Measurements from ENCODE around the gene MFSD11.
"Not testable (repeated sequence)": the region's sequence is repeated elsewhere in the genome, so short reads cannot be mapped to it uniquely, and the experiment has no call there.

Gene MFSD11

DNA sequence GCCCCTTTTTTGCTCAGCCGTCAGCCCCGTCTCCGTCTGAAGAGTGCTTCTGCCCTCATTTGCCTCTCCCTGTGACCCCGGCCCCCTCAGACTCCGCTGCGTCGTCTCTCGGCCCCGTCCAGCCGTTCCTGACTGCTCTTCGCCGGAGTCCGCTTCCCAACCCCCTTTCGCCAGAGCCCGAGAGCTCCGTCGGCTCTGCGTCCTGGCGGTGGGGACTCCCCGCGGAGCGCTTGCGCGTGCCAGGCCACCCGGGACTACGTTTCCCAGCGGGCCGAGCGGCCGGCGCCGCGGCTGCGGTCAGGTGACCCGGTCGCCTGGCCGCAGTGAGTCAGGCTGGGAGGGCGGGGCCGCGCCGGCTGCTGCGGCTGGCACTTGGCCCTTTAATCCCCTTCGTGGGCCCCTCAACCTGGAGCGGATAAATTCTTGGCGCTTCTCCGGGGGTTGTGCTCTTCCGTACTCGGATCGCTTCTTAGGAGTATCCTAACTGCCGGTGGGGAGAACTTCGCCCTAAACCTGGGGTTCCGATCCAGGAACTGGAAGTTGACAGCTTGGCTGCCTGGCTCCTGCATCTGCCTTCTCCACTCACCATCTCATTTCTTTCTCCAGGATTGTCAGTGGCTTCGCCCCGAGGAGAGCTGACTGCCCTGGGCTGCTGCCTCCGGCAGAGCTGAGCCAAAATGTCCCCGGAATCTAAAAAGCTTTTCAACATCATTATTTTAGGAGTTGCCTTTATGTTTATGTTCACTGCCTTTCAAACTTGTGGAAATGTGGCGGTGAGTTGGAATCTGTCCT lies at the start of gene MFSD11:
Gene MFSD11 (plus strand): TSS at position 444 of the 792 bp plus-strand sequence. CDS start 234 bp downstream, at position 678.
- DNase-seq (ENCODE audit: low read depth, low spot score): peak; percentile 81

GRCh38 chr17:76688165-76688622 lies 49.7 kb upstream of the MFSD11 start:
- DNase-seq (ENCODE audit: low read depth, low spot score): no peak

GRCh38 chr17:76689859-76690258 lies 48.1 kb upstream of the MFSD11 start:
- DNase-seq (ENCODE audit: low read depth, low spot score): no peak

DNA sequence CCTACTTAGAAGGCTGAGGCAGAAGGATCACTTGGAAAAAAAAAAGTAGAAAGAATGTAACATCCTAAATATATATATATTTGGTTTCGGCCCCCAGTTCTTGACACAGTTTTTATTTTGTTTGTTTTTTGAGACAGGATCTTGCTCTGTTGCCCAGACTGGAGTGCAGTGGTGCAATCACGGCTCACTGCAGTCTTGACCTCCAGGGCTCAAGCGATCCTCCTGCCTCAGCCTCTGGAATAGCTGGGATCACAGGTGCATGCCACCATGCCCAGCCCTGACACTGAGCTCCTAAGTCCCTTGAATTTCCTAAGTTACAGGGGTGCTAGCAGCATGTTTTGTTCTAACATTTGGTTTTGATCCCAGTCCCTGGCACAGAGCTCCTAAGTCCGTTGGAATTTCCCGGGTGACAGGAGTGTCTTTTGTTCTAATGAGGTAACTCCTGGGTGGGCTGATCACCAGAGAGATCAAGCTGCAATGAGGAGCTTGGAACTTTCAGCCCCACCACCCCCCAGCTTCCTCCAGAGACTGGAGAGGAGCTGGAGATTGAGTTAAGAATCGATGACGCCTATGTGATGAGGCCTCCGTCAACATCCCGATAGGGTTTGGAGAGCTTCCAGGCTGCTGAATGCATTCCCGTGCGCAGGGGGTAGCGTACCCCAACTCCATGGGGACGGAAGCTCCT lies 47.2 kb upstream of the MFSD11 start:
- no peak for DNase-seq (ENCODE audit: low read depth, low spot score)

DNA sequence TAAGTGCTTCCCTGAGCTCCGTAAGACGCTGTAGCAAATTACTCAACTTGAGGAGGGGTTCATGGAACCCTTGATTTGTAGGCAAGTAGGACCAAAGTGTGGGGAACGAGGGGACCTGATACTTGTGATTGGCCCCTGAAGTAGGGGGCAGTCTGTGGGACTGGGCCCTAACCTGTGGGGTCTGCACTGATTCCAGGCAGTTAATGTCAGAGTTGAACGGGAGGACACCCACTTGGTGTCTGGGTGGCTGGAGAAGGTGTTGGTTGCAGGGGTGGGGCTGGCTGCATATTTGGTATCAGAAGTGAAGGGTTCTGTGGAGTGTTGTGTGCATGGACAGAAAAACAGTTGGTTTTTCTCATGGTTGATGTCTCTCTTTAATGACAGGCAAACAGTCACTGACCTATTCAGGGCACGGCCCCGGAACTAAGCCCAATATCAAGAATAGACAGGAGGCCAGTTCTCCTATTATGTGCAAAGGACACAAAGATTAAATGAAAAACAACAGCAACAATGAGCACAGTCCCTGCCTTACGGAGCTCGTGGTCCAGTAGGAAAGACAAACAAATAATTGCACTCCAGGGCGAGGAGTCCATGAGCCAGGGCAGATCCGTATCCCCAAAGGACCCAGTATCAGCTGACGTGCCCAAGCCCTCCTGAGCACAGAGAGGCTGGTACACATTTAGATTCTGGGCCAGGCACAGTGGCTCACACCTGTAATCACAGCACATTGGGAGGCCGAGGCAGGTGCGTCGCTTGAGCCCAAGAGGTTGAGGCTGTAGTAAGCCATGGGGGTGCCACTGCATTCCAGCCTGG lies 46.3 kb upstream of the MFSD11 start:
- no peak for DNase-seq (ENCODE audit: low read depth, low spot score)

DNA sequence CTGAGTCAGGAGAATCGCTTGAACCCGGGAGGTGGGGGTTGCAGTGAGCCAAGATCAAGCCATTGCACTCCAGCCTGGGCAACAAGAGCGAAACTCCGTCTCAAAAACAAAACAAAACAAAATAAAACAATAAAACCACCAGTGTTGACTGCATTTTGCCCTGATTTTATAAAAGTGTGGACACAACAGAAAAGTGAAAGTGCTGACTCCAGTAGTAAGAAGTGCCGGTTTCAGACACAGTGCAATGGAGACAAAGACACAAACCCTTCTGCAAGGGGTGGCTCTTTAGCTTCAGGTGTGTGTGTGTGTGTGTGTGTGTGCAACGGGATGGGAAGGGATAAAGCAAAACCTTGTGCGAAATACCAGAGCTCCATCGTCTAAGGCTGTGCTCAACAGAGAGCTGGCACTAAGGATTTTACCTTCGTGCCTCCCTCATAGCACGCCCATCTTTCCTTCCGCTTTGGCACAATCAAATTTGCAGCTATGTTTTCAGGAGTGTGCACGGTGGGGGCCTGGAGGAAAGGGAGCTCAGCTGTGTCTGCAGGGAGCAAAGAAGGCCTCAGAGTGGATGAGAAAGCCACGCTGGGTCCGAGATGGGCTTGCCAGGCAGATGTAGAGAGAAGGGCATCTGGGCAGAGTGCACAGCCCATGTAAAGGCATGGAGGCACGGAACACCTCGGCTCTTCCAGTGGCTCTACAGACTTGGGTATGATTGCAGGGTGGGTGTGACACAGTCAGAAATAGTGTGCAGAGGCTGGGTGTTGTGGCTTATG lies 42.7 kb upstream of the MFSD11 start:
- no peak for DNase-seq (ENCODE audit: low read depth, low spot score)

GRCh38 chr17:76696763-76697701 lies 40.9 kb upstream of the MFSD11 start:
- no peak for DNase-seq (ENCODE audit: low read depth, low spot score)

DNA sequence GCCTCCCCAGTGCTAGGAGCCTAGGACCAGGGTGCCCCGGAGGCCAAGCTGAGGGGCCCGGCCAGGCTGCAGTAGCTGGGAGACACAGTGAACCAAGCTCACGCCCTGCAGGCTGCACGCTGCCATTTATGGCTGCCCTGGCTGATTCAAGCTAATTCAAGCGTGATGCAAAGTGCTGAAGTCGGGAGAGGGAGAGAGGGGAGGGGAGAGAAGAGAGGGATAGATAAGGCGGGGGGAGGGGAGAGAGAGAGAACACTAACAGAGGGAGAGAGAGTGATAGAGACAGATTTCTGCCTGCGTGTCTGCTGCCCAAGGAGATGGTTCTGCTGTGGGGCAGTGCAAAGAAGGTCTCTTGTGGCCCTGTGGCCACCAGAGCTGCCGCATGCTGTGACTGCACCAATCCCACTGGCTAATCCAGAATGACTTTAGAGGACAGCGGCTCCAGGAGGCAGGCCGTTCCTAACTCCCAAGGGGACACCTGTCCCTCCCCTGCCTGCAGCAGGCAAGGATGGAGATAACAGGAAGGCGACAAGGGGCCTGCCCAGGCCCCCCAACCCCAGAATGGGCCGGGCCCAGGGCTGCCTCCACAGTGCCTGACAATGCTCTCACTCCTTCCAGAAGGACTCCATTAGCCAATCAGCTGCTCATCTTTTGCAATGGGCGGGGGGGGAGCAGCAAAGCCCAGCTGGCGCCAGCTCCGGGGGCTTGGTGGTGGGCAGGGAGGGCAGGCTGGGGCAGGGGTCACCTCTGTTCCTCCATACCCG lies 40.0 kb upstream of the MFSD11 start:
- no peak for DNase-seq (ENCODE audit: low read depth, low spot score)

- DNase-seq (ENCODE audit: low read depth, low spot score): not testable (repeated sequence)
Observed at GRCh38 chr17:76698466-76698977, 39.4 kb upstream of the MFSD11 start.

DNA sequence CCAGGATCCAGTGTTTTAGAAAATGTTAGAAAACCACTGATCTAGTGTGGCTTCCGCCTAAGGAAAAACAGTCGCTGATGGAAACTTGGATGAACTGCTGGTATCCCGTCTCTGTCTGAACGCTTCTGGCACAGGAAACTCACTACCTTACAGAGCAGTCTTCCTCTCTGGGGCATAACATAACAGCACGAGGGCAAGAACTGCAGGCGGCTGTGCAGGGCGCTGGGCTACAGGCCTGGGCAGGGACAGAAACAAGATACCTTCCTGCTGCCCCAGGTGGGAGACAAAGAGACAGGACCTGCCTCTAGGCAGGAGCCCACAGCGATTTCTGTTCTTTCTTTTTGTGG lies 37.7 kb upstream of the MFSD11 start:
- no peak for DNase-seq (ENCODE audit: low read depth, low spot score)

DNA sequence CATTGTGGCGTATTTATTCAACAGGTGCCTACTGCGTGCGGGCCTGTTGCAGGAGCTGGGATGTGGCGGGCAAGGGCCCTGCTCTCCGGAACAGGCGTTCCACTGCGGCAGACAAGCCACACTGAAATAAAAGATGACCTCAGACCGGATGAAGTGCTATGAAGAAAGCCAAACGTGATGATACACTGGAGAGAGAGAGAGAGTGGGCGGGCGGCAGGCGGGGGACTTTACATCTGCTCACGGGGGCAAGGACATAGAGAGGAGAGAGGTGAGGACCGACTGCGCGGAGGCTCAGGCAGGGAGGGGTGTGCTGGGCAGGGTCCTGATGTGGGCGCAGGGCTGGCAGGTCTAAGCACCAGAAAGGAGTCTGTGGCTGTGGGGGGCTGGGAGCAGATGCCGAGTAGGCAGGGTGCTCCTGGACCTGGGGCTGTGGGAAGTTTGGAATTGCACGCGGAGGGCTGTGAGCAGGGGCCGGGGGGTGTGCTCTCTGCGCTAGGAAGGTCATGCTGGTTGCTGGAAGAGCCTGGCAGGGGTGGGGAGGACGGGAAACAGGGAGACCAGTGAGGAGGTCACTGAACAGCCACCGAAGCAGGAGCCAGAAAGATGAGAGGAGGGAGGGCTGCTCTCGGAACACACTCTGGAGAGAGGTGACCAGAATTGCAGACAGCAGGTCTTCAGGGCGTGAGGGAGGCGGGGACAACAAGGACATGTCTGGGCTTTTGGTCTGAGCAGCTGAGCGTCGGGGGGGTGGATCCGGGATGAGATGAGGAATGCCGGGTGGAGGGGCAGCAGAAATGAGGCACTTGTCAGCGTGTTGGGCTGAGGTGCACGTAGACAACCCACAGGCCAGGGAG lies 37.1 kb upstream of the MFSD11 start:
- DNase-seq (ENCODE audit: low read depth, low spot score): no peak

GRCh38 chr17:76701471-76701967 lies 36.4 kb upstream of the MFSD11 start:
- no peak for DNase-seq (ENCODE audit: low read depth, low spot score)

DNA sequence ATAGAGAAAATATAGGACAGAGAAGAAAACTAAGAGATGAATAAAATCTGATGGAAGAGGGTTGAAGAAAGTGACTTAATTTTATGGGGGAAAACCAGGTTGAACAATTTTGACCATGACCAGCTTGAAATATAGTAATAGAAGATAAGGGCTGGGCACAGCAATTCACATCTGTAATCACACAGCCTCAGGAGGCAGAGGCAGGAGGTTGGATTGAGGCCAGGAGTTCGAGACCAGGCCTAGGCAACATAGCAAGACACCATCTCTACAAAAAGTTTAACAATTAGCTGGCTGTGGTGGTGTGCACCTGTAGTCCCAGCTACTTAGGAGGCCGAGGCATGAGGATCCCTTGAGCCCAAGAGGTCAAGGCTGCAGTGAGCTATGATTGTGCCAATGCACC lies 35.8 kb upstream of the MFSD11 start:
- no peak for DNase-seq (ENCODE audit: low read depth, low spot score)

- no peak for DNase-seq (ENCODE audit: low read depth, low spot score)
Observed at GRCh38 chr17:76702941-76703637, 34.8 kb upstream of the MFSD11 start.

- DNase-seq (ENCODE audit: low read depth, low spot score): no peak
Observed at GRCh38 chr17:76704805-76705204, 33.1 kb upstream of the MFSD11 start.

DNA sequence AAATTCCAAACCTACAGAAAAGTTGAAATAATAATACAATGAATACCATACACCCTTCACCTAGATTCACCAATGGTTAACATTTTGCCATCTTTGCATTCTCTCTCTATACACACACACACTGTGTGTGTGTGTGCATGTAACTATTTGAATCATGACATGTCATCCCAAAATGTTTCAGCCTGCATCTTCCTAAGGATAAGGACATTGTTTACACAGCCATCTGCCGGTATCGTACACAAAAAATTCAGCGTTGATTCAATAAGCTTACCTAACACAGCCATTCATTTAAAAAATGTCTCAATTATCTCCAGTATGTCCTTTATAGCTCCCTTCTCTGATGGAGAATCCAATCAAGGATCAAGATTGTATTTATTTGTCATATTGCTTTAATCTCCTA lies 31.1 kb upstream of the MFSD11 start:
- DNase-seq (ENCODE audit: low read depth, low spot score): no peak

- no peak for DNase-seq (ENCODE audit: low read depth, low spot score)
Observed at GRCh38 chr17:76707985-76708807, 29.7 kb upstream of the MFSD11 start.

Measured in smooth muscle cell of the brain vasculature (primary cell).